Skeletal muscle satellite cell (primary cell): ENCODE measurements around the gene WBP1L.
A peak's percentile ranks its signal among the peaks of the same experiment; 100 is the strongest.

Experiments
- H3K27me3 ChIP-seq: 2 replicates; pipeline ENCODE4 v1.7.0; 2013; ENCODE audit warnings: low read length; ENCODE audit not compliant: control insufficient read depth, insufficient read depth
- H3K36me3 ChIP-seq: 2 replicates; pipeline ENCODE4 v1.7.0; 2013; ENCODE audit warnings: mild to moderate bottlenecking, control low read depth, low read length; ENCODE audit not compliant: insufficient read depth
- H3K4me1 ChIP-seq: 2 replicates; pipeline ENCODE4 v1.7.0; 2013; ENCODE audit warnings: low read length; ENCODE audit not compliant: control insufficient read depth, insufficient read depth
- H3K4me2 ChIP-seq: 2 replicates; pipeline ENCODE4 v1.7.0; 2013; ENCODE audit warnings: mild to moderate bottlenecking, low read length
- H3K4me3 ChIP-seq: 2 replicates; pipeline ENCODE4 v1.7.0; 2013; ENCODE audit warnings: low read length
- H3K9ac ChIP-seq: 2 replicates; pipeline ENCODE4 v1.7.0; 2013; ENCODE audit warnings: mild to moderate bottlenecking, low read depth, low read length, moderate library complexity
- H3K9me3 ChIP-seq: replicated peaks from 2 replicates; pipeline ENCODE4 v1.7.0; 2013; ENCODE audit warnings: mild to moderate bottlenecking, control low read depth, low read length

The WBP1L gene

GRCh38 chr10:102782673-102783551 lies 39.2 kb downstream of the WBP1L start:
- peaks cover 60% of the 10 kb centered on the region for H3K4me1 ChIP-seq
- peak overlapping the region; percentile 51 for H3K4me3 ChIP-seq
- peaks cover 5% of the 10 kb centered on the region for H3K36me3 ChIP-seq
- peak overlapping the region; percentile 72 for H3K4me2 ChIP-seq
- no peaks in the 10 kb centered on the region for H3K9me3 ChIP-seq
- H3K27me3 ChIP-seq: no peaks in the 10 kb centered on the region
- H3K9ac ChIP-seq: peak overlapping the region; percentile 77

- Histone ChIP-seq H3K4me3 (peak overlapping the region; percentile 51), H3K4me2 (peak overlapping the region; percentile 72), H3K27me3 (no peaks in the 10 kb centered on the region), H3K9ac (peak overlapping the region; percentile 77), H3K9me3 (no peaks in the 10 kb centered on the region), H3K4me1 (peaks cover 53% of the 10 kb centered on the region), H3K36me3 (peaks cover 2% of the 10 kb centered on the region)
Observed at GRCh38 chr10:102783568-102783967, 39.8 kb downstream of the WBP1L start.

GRCh38 chr10:102785818-102786217 lies 42.1 kb downstream of the WBP1L start:
- Histone ChIP-seq H3K9me3 (no peaks in the 10 kb centered on the region), H3K9ac (no peak overlapping the region), H3K36me3 (peaks cover 3% of the 10 kb centered on the region), H3K27me3 (no peaks in the 10 kb centered on the region), H3K4me3 (no peak overlapping the region), H3K4me2 (no peak overlapping the region), H3K4me1 (peaks cover 33% of the 10 kb centered on the region)

- H3K9ac ChIP-seq: no peak overlapping the region
- no peaks in the 10 kb centered on the region for H3K9me3 ChIP-seq
- no peak overlapping the region for H3K4me3 ChIP-seq
- H3K4me2 ChIP-seq: no peak overlapping the region
- H3K36me3 ChIP-seq: peaks cover 12% of the 10 kb centered on the region
- peaks cover 16% of the 10 kb centered on the region for H3K4me1 ChIP-seq
- H3K27me3 ChIP-seq: no peaks in the 10 kb centered on the region
Observed at GRCh38 chr10:102791754-102792395, 48.1 kb downstream of the WBP1L start.

- Histone ChIP-seq H3K9ac (no peak overlapping the region), H3K9me3 (no peaks in the 10 kb centered on the region), H3K27me3 (no peaks in the 10 kb centered on the region), H3K4me3 (no peak overlapping the region), H3K36me3 (peaks cover 38% of the 10 kb centered on the region), H3K4me2 (peak overlapping the region; percentile 62), H3K4me1 (peaks cover 33% of the 10 kb centered on the region)
Observed at GRCh38 chr10:102795453-102796406, 52.0 kb downstream of the WBP1L start.

- H3K4me3 ChIP-seq: no peak overlapping the region
Observed at GRCh38 chr10:102796407-102797176, 52.8 kb downstream of the WBP1L start.

GRCh38 chr10:102799691-102800471 lies 56.1 kb downstream of the WBP1L start:
- Histone ChIP-seq H3K9ac (peak overlapping the region; percentile 42), H3K4me1 (peaks cover 62% of the 10 kb centered on the region), H3K4me3 (no peak overlapping the region), H3K27me3 (no peaks in the 10 kb centered on the region), H3K4me2 (peak overlapping the region; percentile 35), H3K36me3 (peaks cover 56% of the 10 kb centered on the region), H3K9me3 (no peaks in the 10 kb centered on the region)

More at GRCh38 chr10:102796407-102797176, 52.8 kb downstream of the WBP1L start:
- peak overlapping the region; percentile 62 for H3K4me2 ChIP-seq
- H3K27me3 ChIP-seq: no peaks in the 10 kb centered on the region
- H3K4me1 ChIP-seq: peaks cover 42% of the 10 kb centered on the region
- no peaks in the 10 kb centered on the region for H3K9me3 ChIP-seq
- peak overlapping the region; percentile 13 for H3K9ac ChIP-seq
- peaks cover 42% of the 10 kb centered on the region for H3K36me3 ChIP-seq

- Histone ChIP-seq H3K4me3 (no peak overlapping the region), H3K36me3 (peaks cover 49% of the 10 kb centered on the region), H3K9ac (peak overlapping the region; percentile 42), H3K9me3 (no peaks in the 10 kb centered on the region), H3K4me1 (peaks cover 62% of the 10 kb centered on the region), H3K27me3 (no peaks in the 10 kb centered on the region), H3K4me2 (no peak overlapping the region)
Observed at GRCh38 chr10:102800611-102801335, 57.0 kb downstream of the WBP1L start.

GRCh38 chr10:102801496-102801895 lies 57.7 kb downstream of the WBP1L start:
- Histone ChIP-seq H3K27me3 (no peaks in the 10 kb centered on the region), H3K9ac (no peak overlapping the region), H3K9me3 (no peaks in the 10 kb centered on the region), H3K4me1 (peaks cover 55% of the 10 kb centered on the region), H3K4me3 (no peak overlapping the region), H3K36me3 (peaks cover 49% of the 10 kb centered on the region), H3K4me2 (no peak overlapping the region)
